ENCODE results near the gene WDR48.

GRCh38 chr3:39021029-39021428, 30.8 kb upstream of the WDR48 start:
- no peak for TF ChIP-seq CTCF (optimal IDR thresholded peaks at IDR 0.05 in 1 of 3, IDR thresholded peaks at IDR 0.05 in 1 of 3, conservative IDR thresholded peaks at IDR 0.05 in 1 of 3; ENCODE audit: extremely low read depth in 1 of 3, insufficient read depth in 2 of 3, low read length in 3 of 3)
- TF ChIP-seq EZH2 (IDR thresholded peaks at IDR 0.05; ENCODE audit: low read length) = no peak
